Natural killer cell (primary cell): ENCODE data around the gene PCAT7. TPM values are rescaled to one million over a fixed set of nuclear protein-coding genes. Genes with fewer than 3 reads are reported as not detected.
"Not testable (repeated sequence)": the region's sequence is repeated elsewhere in the genome, so short reads cannot be mapped to it uniquely, and the experiment has no call there.

Source experiments
- ATAC-seq, 3 donors: fragments of 150-1000 bp in 2 of 3; fragments of 200-7000 bp in 1 of 3; cut with Tn5 transposase; 1 replicate in 1 of 3; 2 replicates in 2 of 3; pipeline ENCODE4 v1.10.0; 2021; ENCODE audit warnings: mild to moderate bottlenecking in 2 of 3, moderate library complexity in 2 of 3
- DNase-seq, 2 donors: peaks; one replicate each; pipeline versions ENCODE4 v3.0.0 to v3.0.0-alpha.2; 2013 to 2021; ENCODE audit warnings: mixed read lengths in 1 of 2
- H3K27ac ChIP-seq: one replicate; pipeline ENCODE4 v1.5.1; 2013; ENCODE audit warnings: mild to moderate bottlenecking, low read length
- H3K27me3 ChIP-seq: one replicate; pipeline ENCODE4 v1.6.1; 2013; ENCODE audit warnings: low read length; ENCODE audit not compliant: control insufficient read depth, insufficient read depth
- H3K36me3 ChIP-seq: one replicate; pipeline ENCODE4 v1.6.1; 2013; ENCODE audit warnings: low read length; ENCODE audit not compliant: control insufficient read depth, insufficient read depth
- H3K4me1 ChIP-seq: one replicate; pipeline ENCODE4 v1.6.1; 2013; ENCODE audit warnings: low read length; ENCODE audit not compliant: control insufficient read depth, insufficient read depth
- H3K4me3 ChIP-seq: one replicate; pipeline ENCODE4 v1.5.1; 2013; ENCODE audit warnings: low read length
- H3K9me3 ChIP-seq: one replicate; pipeline ENCODE4 v1.6.1; 2013; ENCODE audit warnings: low read length; ENCODE audit not compliant: control insufficient read depth, insufficient read depth
- H3K27ac Mint-ChIP-seq, 2 donors: one replicate each; pipeline ENCODE4 v1.8.0; 2022; ENCODE audit warnings: mild to moderate bottlenecking in 2 of 2, mixed read lengths in 2 of 2, moderate library complexity in 1 of 2
- H3K27me3 Mint-ChIP-seq, 2 donors: one replicate each; pipeline ENCODE4 v1.8.0; 2022; ENCODE audit warnings: low read depth in 2 of 2, mixed read lengths in 2 of 2
- H3K36me3 Mint-ChIP-seq: one replicate; pipeline ENCODE4 v1.8.0; 2022; ENCODE audit warnings: mixed read lengths
- H3K4me1 Mint-ChIP-seq, 2 donors: one replicate each; pipeline ENCODE4 v1.8.0; 2022; ENCODE audit warnings: mixed read lengths in 2 of 2
- H3K4me3 Mint-ChIP-seq: one replicate; pipeline ENCODE4 v1.8.0; 2022; ENCODE audit warnings: mild to moderate bottlenecking, moderate library complexity, mixed read lengths
- H3K9me3 Mint-ChIP-seq, 2 donors: one replicate each; pipeline ENCODE4 v1.8.0; 2022; ENCODE audit warnings: mixed read lengths in 2 of 2
- CTCF ChIP-seq: fragments of 200-600 bp; IDR thresholded peaks from one replicate; pipeline ENCODE4 v1.8.0; 2022; ENCODE audit warnings: antibody characterized with exemption
- WGBS: methylation state at CpG from one replicate; pipeline ENCODE4 v1.1.7; 2013; ENCODE audit warnings: missing lambda C conversion rate; ENCODE audit not compliant: insufficient coverage; 5-methylcytosine and 5-hydroxymethylcytosine counted together
- intact Hi-C: fragments of 100-400 bp; cut with micrococcal nuclease; formaldehyde crosslinking; loops from one replicate; pipeline ENCODE4 v1.14.2; 2022
- total RNA-seq, 4 donors: library from RNA; stranded (reverse); fragments of 120-200 nt in 1 of 4; gene quantifications; one replicate each; pipeline versions ENCODE4 v1.2.3 to v1.2.4, GENCODE V29; 2013 to 2022

PCAT7 gene
- total RNA-seq, 3 donors from 2014 or later (not counting 1 experiment from before 2014, with no cell fraction given): not detected

- no peaks in the 10 kb centered on the region for H3K4me1 ChIP-seq
- Mint-ChIP-seq H3K9me3 (no peaks in the 10 kb centered on the region), H3K27me3 (peaks cover 6 to 7% of the 10 kb centered on the region in 2 donors), H3K4me3 (no peak overlapping the region), H3K36me3 (no peaks in the 10 kb centered on the region), H3K4me1 (no peaks in the 10 kb centered on the region), H3K27ac (no peak overlapping the region)
- H3K4me3 ChIP-seq: no peak overlapping the region
- H3K27ac ChIP-seq: no peak overlapping the region
- TF ChIP-seq CTCF: no peak
- intact Hi-C loops: no loop called here
- ATAC-seq (no peak), DNase-seq (no peak)
- no peaks in the 10 kb centered on the region for H3K27me3 ChIP-seq
- H3K36me3 ChIP-seq: no peaks in the 10 kb centered on the region
- WGBS: 83% methylated on average over 1 of the region's 1 CpG
- H3K9me3 ChIP-seq: no peaks in the 10 kb centered on the region
Observed at GRCh38 chr9:94533155-94533554, 21.7 kb upstream of the PCAT7 start.

GRCh38 chr9:94533601-94534000 lies 21.3 kb upstream of the PCAT7 start:
- Histone ChIP-seq H3K27me3 (no peaks in the 10 kb centered on the region), H3K4me1 (no peaks in the 10 kb centered on the region), H3K27ac (no peak overlapping the region), H3K9me3 (no peaks in the 10 kb centered on the region), H3K36me3 (no peaks in the 10 kb centered on the region), H3K4me3 (no peak overlapping the region)
- intact Hi-C loops: no loop called here
- Mint-ChIP-seq H3K4me1 (no peaks in the 10 kb centered on the region), H3K27me3 (peaks cover 6 to 7% of the 10 kb centered on the region in 2 donors), H3K4me3 (no peak overlapping the region), H3K36me3 (no peaks in the 10 kb centered on the region), H3K27ac (no peak overlapping the region), H3K9me3 (no peaks in the 10 kb centered on the region)
- DNase-seq (no peak), ATAC-seq (no peak)
- TF ChIP-seq CTCF: no peak
- 92% methylated on average over 8 of the region's 10 CpGs for WGBS

GRCh38 chr9:94534901-94535300 lies 20.0 kb upstream of the PCAT7 start:
- Mint-ChIP-seq H3K4me1 (no peaks in the 10 kb centered on the region), H3K9me3 (no peaks in the 10 kb centered on the region), H3K36me3 (no peaks in the 10 kb centered on the region), H3K27ac (no peak overlapping the region), H3K27me3 (peaks cover 7 to 10% of the 10 kb centered on the region in 2 donors), H3K4me3 (no peak overlapping the region)
- ATAC-seq (no peak), DNase-seq (no peak)
- Histone ChIP-seq H3K36me3 (no peaks in the 10 kb centered on the region), H3K27ac (no peak overlapping the region), H3K4me1 (no peaks in the 10 kb centered on the region), H3K9me3 (no peaks in the 10 kb centered on the region), H3K4me3 (no peak overlapping the region), H3K27me3 (no peaks in the 10 kb centered on the region)
- intact Hi-C loops: no loop called here
- no peak for TF ChIP-seq CTCF
- WGBS: 86% methylated on average over 3 of the region's 4 CpGs

- Mint-ChIP-seq H3K9me3 (no peaks in the 10 kb centered on the region), H3K27ac (no peak overlapping the region), H3K27me3 (peaks cover 11 to 23% of the 10 kb centered on the region in 2 donors), H3K4me3 (no peak overlapping the region), H3K36me3 (no peaks in the 10 kb centered on the region), H3K4me1 (no peaks in the 10 kb centered on the region)
- Histone ChIP-seq H3K36me3 (no peaks in the 10 kb centered on the region), H3K9me3 (no peaks in the 10 kb centered on the region), H3K27ac (no peak overlapping the region), H3K4me1 (no peaks in the 10 kb centered on the region), H3K27me3 (no peaks in the 10 kb centered on the region), H3K4me3 (no peak overlapping the region)
- WGBS: 94% methylated on average over 4 of the region's 4 CpGs
- ATAC-seq (no peak), DNase-seq (no peak)
- intact Hi-C loops: no loop called here
- TF ChIP-seq CTCF: no peak
Observed at GRCh38 chr9:94538908-94539307, 16.0 kb upstream of the PCAT7 start.

- H3K4me3 Mint-ChIP-seq, H3K27ac ChIP-seq, H3K4me1 Mint-ChIP-seq, H3K36me3 ChIP-seq, H3K4me1 ChIP-seq, intact Hi-C loops, DNase-seq, ATAC-seq, H3K36me3 Mint-ChIP-seq, H3K27ac Mint-ChIP-seq, H3K4me3 ChIP-seq, H3K27me3 ChIP-seq, H3K9me3 ChIP-seq, H3K9me3 Mint-ChIP-seq: not testable (repeated sequence)
- H3K27me3 Mint-ChIP-seq: peaks cover 14 to 42% of the 10 kb centered on the region in 2 donors
- no CpG with 5 or more reads among the region's 5 CpGs for WGBS
Observed at GRCh38 chr9:94544335-94544734, 10.5 kb upstream of the PCAT7 start.
